HG03469 (cell line): ENCODE data around the gene TMEM178B.

Experiments
- ATAC-seq: cut with Tn5 transposase; IDR thresholded peaks from one replicate; pipeline ENCODE4 v1.9.1; 2021; ENCODE audit warnings: mild to moderate bottlenecking, moderate library complexity, moderate number of reproducible peaks; ENCODE audit not compliant: unreplicated experiment

Gene TMEM178B

DNA sequence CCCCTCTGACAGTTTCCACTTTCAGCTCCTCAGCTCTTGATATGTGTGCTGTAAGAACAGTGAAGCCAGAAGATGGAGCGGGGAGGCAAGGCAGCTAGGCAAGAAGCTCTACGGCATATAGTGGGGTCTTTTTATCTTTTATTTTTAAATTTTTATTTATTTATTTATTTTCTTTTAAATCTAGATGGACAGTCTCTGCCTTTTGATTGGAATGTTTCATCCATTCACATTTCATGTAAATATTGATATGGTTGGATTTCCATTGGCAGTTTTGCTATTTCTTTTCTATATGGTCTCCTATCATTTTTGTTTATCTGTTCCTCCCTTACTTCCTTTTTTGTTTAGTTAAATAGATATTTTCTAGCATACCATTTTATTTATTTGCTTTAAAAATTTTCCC is 183.7 kb downstream of the TMEM178B start:
- ATAC-seq = no peak

DNA sequence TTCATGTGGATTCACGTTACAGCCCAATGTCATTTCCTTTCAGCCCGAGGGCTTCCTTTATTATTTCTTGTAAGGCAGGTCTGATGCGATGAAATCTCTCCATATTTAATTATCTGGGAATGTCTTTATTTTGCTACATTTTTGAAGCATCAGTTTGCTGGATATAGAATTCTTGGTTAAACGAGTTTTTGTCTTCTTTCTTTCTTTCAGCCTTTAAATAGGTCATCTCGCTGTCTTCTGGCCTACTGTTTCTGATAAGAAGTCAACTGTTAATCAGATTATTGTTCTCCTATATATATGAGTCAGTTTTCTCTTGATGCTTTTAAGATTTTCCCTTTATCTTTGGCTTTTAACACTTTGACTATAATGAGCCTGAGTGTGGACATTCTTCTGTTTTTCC is 184.7 kb downstream of the TMEM178B start:
- ATAC-seq = no peak

GRCh38 chr7:141262101-141263090 is 188.5 kb downstream of the TMEM178B start:
- no peak for ATAC-seq

- no peak for ATAC-seq
These were observed 189.6 kb downstream of the TMEM178B start for GRCh38 chr7:141263508-141263907.

- ATAC-seq = no peak
These were observed 190.1 kb downstream of the TMEM178B start for GRCh38 chr7:141263983-141264382.

DNA sequence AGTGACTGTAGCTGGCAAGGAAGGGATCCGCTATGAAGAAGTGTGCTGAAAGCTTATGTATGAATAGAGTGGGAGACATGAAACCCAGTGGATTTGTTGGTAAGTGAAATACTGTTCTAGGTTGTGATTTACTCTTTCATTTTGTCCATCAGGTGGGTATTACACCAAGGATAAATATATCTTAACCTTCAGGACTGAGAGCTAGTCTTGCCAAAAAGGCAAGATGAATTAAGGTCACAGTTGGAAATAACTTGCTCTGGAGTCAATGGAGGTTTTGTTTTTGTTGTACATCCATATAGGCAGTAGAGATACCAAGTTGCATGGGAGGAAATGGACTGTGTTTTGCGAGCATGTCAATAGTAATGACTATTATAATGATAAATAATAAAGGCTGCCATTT is 190.6 kb downstream of the TMEM178B start:
- ATAC-seq = no peak

DNA sequence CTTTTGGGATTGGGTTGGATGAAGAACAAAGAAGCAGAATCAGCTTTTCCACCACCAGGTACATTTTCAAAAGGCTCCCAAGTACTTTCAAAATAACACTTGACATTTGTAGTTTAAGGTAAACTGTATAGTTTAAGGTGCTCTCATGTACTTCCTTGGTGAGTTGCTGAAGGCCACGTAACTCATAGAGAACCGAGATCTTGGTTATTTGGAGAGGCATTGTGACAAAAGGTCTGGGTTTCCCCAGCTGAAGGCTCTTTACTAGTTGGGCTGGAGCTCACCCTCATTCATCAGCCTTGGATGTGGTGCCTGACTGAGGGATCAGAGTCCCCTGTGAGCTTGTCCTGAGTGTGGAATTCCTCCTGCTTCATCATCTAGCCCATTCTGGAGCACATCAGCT is 191.8 kb downstream of the TMEM178B start:
- no peak for ATAC-seq

GRCh38 chr7:141268614-141269013 is 194.8 kb downstream of the TMEM178B start:
- no peak for ATAC-seq

GRCh38 chr7:141271451-141271850 is 197.6 kb downstream of the TMEM178B start:
- ATAC-seq = no peak

DNA sequence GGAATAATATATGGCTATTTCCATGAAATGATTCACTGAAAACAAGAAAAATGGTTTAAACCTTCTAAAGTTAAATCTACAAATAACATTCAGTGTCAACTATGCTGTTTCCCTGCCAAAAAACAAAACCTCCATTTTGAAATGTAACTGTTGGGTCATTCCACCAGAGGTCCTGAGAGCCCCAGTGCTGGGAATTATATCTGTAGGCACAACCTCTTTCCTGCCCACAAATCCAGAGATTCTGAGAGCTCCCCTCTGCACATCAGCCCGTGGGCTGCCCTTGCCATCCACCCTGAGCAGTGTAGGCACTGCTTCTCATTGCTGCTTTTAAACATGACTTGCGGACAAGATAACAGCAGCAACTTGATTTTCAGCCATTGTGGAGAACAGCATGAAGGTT is 198.6 kb downstream of the TMEM178B start:
- ATAC-seq = no peak

- ATAC-seq = no peak
These were observed 201.5 kb downstream of the TMEM178B start for GRCh38 chr7:141275350-141275749.

DNA sequence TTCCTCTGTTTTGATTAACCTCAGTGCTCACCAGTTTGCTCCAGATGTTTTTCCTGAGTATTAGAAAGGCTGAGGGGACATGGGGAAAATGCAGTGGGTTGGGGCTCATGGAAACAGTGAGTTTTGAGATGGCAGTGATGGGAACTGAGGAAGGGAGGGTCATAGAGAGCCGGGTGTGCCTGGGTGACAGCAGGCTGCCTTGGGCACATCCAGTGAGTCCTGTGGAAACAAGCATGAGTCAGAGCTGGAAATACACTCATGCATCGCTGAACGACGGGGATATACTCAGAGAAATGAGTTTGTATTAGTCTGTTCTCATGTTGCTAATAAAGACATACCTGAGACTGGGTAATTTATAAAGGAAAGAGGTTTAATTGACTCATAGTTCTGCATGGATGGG is 202.2 kb downstream of the TMEM178B start:
- no peak for ATAC-seq

DNA sequence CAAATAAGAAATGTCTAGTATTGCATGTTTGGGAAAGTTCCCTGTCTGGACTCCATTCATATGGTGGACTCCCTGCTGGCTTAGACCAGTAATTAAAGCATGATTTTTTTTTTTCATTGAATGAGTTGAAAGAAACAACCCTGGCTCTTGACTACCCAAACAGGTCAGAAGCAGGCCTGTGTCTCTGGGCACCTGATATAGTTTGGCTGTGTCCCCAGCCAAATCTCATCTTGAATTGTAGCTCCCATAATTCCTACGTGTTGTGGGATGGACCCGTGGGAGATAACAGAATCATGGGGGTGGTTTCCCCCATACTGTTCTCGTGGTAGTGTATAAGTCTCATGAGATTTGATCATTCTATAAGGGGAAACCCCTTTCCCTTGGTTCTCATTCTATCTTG is 206.2 kb downstream of the TMEM178B start:
- ATAC-seq = no peak

DNA sequence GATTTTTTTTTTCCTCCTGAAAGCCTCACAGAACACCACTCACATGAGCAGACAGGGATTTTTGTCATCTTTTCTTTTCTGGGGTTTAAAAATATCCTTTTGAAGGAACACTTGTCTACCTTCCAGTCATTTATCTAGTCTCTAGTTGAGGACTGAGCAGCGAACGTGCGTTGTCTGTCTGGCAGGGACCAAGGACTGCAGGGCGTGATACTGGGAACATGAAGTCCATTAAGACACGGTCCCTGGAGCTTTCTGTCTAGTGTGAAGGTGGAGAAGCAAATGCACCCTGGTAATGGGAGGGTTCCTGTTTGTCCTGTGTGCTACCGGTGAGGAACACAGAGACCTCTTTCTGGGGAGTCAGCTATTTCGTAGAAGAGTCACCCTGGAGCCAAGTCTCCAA is 207.4 kb downstream of the TMEM178B start:
- no peak for ATAC-seq

DNA sequence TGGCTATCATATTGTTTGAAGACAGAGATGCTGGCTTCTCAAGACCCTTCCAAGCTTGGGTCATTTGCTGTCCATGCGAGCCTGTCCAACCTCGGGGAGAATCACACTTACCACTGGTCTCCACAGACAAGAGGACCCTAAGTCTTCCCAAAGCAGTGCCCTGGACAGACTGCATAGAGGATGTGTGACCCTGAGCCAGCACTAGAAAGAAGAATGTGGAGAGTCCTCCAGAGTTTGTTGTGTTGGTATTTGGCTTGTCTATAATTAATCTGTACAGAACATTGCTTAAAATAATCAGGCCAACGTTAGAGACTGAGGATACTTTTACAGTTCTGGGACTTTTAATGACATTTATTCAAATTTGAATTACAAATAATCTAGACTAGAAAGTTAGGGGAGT is 212.7 kb downstream of the TMEM178B start:
- ATAC-seq = no peak

DNA sequence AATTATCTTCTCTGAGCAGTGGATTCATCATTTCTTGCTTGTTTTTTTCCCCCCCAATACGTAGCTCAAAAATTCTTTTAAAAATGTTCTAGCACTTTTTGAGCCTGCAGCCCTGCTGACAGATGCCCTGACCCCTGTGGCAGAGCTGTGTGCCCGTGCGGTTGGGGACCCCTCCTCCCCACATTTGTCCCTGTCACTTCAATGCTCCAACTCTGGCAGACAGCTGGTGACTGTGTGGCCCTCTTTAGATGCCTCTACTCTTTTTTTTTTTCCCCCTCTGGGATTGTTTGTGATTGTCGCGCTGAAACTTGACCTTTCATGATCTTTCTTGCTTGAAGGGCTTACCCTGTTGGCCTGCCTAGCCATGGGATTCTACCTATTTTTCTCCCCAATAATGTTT is 214.1 kb downstream of the TMEM178B start:
- no peak for ATAC-seq

- no peak for ATAC-seq
These were observed 214.8 kb downstream of the TMEM178B start for GRCh38 chr7:141288626-141289025.

DNA sequence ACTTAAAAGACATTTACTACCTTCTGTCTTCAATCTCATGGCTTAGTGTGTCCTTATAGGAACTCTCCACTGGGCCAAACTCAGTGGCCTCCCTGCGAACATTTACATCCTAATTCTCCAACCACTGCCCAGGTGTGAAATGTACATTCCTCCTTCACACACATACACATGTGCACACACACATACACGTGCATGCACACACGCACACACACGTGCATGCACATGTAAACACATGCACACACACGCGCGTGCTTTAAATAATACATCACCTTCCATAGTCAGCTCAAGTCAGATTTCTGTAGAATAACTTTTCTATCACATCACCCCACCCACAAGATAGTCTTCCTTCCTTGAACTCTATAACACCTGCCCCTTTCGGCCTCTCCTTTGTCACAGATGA is 216.5 kb downstream of the TMEM178B start:
- no peak for ATAC-seq

GRCh38 chr7:141290973-141291372 is 217.1 kb downstream of the TMEM178B start:
- ATAC-seq = no peak

DNA sequence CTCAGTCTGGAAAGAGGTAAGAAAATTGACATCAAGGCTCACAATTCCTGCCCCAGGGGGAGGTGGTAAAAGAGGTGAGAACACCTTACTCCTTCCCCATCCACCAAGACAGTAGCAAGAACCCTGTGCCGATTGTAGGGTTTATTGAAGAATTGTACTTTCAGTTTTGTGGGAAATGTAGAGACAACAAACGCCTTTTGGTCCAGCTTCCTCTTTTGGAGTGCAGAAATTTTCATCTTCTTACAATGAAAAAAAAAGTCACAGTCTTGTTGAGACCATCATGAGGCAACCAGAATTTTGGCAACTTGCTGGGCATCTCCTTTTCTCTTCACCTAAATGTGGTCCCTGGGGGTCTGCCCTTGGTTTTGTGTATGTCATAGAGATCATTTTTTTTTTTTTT is 217.7 kb downstream of the TMEM178B start:
- no peak for ATAC-seq

GRCh38 chr7:141294143-141294829 is 220.4 kb downstream of the TMEM178B start:
- ATAC-seq = no peak

- no peak for ATAC-seq
These were observed 221.6 kb downstream of the TMEM178B start for GRCh38 chr7:141295367-141295895.
